RPMI8226 (cell line): Measurements from ENCODE around the gene RBMS1.
A peak's percentile ranks its signal among the peaks of the same experiment; 100 is the strongest.
"Not testable (repeated sequence)": the region's sequence is repeated elsewhere in the genome, so short reads cannot be mapped to it uniquely, and the experiment has no call there.

Source experiments
- DNase-seq: peaks from one replicate; pipeline ENCODE4 v3.0.0-alpha.2; 2015

Gene RBMS1

DNA sequence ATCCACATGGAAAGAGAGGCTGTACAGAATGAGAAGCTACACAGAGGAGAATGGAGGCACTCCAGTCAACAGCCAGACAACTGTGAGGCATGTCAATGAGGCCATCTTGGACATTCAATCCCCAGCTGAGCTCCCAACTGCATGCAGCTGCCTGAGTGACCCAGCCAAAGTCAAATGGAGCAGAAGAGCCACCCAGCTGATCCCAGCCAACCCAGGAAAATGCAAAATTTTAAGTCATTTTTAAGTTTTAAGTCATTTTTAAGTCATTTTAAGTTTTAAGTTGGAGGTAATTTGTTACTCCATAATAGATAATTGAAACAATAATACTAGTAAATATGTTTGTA is 63.6 kb downstream of the RBMS1 start:
- no peak for DNase-seq

DNA sequence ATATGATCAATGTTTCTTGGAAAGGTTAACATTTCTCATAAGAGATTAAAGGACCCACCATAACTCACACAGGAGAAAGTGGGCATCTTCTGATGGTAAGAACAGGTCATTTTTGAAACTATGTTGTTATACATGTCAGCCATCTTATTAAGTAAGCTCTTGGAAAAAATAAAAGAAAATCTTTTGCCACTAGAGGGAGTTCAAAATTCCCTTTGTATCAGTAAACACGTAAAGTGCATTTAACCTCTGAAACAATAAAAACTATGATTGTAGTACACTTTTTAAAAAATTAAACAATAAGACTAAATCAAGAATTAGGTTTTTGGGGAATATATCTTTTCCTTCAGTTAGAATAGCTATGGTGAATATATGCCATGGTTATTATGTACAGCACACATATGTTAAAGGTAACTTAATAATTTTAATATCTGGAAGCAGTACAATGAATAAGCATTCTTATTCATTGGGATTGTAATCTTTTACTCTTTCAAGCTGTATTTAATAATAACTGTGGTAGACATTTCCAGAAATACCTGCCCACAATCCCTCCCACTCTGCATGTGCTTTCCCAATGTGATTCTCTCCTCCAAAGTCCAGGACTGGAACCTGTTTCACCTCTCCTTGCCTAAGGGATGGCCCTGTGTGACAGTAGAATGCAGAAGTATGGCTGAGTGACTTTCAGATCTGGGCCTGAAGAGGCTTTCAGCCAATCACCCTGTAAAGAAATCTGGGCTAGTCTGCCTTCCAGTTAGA is 64.2 kb downstream of the RBMS1 start:
- DNase-seq, result peak; percentile 51

DNA sequence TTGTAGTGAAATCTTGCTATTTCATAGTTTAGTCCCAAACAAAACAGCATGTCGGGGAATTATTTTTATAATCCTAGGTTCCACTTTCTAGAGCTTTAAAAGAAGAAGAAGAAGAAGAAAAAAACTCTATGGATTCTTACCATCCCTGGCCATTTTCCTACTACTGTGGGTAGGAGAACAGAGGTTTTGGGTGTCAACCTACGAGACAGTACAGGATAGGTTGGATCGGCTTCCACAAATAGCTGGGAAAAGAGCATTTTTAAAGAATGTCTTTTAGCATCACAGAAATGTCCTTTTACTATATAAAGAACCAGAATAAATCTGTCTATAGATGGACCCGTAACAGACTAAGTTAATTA is 65.2 kb downstream of the RBMS1 start:
- DNase-seq, result no peak

DNA sequence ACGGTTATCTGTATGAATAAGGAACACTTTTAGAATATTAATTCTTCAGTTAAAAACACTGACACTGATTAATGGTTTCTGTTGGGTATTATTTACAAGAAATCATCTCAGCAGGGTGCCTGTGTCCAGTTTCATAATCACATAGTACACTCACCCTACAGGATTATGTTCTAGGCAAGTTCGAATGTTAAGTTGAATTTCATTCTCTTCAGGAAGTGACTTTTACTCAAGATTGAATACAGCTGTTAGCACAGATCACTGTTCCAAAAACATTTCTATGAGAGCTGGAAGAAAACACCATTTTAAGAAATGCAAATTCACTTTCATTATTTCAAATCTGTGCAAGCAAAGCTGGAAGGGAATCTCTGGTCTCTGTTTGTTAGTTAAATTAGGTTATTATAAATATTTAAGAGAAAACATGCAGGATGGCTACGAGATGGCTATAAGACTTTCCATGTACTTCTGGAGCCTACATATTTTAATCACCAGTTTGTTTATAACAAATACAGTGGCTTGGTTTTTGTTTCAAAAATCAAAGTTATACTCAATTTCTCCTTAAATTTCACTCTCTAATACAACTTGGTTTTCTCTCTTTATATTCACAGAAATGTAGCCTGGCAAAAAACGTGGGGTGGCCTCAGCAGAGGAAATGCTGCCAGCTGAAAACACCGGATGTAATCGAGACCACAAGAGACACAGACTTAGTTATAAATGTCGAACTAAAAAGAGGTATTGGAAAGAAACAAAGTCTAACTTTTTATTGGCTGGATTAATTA is 65.8 kb downstream of the RBMS1 start:
- DNase-seq, result peak; percentile 63

DNA sequence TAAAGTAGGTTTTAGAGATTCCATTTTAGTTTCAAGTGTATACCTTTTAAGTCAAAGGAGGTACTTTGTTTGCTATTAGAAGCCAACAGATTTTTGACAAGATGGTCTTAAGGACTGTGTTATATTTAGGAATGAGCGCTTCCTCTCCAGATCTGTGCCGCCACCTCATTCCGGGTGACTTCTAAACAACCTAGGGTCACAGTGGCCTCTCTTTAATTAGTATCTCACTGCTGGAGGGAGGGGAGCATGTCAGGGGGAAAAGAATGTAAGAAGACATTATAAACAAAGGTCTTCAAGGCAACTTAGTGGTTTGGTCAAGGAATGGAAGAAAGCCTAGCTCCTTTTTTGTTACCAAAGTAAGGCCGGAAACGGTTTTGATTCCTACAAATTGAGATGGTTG is 67.0 kb downstream of the RBMS1 start:
- DNase-seq, result no peak

DNA sequence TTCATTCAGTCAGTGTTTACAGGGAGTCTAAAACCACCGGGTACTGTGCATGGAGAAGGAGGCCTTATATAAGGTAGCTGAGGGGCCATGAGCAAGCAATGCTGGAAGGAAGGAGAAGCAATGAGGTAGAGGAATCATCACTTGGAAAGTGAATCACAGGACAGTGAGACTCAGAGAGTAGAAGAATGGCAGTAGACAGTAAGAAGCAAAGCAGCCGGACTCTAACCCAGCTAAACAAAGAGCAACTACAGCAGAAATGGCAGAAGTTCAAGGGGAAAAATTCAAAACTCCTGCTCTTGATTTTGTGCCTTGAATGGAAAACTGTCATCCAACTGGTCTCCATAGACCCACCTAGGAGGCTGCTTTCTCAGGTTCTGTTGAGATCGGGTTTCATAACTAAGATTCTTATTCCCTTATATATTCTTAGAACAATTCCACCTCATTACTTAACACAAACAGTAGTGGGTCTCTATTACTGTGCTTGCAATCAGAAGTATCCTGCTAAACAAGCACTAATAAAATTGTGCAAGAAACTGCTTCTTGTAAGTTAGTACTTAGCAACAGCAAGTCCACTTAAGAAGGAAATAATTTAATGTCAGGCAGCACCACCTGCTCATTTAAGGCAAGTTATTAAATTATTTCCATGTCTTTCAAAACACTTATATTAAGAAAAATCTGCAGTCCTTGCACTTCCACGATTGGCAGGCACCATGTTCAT is 68.0 kb downstream of the RBMS1 start:
- no peak for DNase-seq

DNA sequence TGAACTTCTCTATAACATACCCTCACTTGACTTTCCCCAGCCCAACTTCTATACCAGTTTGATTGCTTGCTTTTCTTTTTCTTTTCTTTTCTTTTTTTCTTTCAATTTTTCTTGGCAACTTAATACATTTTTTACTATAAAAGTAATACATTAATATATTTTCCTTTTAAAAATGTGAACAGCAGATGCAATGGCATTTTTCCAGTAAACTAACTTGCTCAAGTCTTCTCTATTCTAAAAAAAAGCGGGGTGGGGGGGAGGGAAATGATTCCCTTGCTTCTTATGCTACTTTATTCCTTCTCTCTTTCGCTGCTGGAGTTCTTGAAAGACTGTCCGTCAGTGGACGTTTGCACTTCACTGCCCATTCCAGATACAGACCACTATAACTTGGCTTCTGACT is 70.5 kb downstream of the RBMS1 start:
- DNase-seq, result no peak

DNA sequence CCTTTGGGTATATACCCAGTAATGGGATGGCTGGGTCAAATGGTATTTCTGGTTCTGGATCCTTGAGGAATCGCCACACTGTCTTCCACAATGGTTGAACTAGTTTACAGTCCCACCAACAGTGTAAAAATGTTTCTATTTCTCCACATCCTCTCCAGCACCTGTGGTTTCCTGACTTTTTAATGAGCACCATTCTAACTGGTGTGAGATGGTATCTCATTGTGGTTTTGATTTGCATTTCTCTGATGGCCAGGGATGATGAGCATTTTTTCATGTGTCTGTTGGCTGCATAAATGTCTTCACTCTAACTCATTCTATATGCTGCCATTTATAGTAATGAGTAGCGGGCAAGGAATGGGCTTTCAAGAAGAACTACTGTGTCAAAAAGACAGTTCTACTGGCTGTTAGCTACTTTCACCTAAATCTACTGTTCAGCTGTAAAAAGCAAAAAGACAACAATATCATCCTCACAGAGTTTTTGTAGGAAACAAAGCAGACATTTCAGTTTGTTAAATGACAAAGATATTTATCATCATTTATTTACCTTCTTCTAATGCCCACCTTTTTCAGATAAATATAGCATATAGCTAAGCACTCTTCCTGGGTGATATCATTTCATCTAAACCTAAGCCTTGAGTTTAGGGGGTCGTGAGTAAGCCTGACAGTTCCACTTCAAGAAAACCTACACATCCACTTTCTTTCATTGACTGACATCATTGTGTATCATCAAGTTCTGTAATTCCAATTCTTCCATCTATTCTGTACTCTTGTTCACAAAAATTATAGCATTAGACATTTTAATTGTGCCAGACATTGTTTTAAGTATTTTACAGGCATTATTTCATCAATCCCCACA is 71.7 kb downstream of the RBMS1 start:
- not testable (repeated sequence) for DNase-seq

DNA sequence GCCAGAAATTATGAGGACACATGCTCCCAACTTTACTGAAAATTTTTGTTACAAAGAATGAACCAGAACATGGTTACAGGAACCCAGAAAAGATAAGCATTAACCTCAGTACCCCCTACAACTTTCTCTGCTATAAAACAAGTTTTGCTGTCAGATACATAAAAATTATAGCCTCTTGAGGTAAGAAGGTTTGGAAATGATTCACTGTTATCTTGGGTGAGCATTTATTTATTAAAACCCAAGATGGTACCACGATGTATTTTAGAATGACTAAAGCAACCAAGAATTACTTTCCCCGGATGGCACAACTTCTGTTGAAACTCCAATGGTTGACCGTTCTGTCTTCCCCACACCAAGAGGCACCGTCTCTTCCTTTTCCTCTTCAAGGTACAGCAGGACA is 72.9 kb downstream of the RBMS1 start:
- no peak for DNase-seq

DNA sequence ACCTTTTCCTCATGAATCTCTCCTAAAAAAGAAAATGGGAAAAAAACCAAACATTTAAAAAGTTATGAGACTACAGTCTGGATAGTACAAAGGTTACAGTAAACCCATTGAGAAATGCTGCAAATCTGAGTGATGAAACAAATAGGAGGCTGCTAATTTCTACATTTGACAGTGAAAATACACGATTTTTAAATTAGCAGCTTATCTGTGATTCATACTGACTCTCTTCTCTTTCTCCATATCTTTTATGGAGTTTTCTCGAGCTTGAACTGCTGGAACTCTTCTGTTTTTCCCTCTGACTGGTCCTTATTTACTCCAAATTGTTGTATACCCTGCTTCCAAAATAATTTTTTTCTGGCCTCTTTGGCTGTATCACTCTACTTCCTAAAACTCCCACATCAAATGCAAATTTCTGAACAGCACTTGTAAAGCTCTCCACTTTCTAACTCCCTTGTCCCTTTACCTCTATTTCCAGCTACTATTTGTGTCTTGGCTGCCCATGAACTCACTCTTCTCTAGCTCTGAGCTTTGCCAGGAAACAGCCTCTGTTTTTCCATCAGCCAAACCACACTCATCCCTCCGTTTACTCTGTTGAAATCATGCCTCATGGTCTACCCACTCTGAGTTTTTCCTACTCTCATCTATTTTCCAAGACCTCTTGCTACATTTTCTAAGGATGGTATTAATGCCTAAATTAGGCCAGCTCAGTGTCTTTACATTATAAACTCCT is 73.7 kb downstream of the RBMS1 start:
- no peak for DNase-seq

DNA sequence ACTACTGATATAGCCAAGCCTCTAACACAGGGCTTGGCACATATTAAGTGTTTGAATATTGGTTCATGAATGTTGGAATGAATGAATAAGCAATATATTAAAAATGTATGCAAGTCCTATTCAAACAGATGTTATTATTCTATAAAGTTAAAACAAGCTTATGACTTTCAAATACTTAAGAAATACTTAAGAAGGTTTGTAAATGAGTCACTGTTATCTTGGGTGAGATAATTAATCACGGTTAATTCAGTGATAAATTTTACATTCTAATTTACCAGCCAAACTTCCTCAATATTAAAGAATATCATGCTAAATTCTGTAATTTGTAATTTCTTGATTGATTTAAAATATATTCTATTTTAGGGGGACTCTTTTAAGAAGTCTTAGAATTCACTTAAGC is 74.8 kb downstream of the RBMS1 start:
- DNase-seq, result no peak

DNA sequence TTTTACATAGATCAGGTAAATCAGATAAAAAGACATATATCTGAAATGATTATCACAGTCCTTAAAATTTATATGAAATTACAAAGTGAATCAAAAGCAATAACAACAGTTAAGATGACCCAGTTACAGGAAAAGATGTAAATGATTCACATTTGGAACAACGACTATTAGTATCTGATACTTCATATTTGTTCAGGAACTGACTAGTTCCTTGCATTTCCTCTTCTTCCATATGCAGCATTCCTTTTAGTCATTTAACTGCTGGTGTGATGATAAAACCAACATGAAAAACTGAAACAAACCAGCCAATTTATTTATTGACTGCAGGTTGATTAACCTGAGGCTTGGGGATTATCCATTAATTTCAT is 75.2 kb downstream of the RBMS1 start:
- DNase-seq, result no peak

DNA sequence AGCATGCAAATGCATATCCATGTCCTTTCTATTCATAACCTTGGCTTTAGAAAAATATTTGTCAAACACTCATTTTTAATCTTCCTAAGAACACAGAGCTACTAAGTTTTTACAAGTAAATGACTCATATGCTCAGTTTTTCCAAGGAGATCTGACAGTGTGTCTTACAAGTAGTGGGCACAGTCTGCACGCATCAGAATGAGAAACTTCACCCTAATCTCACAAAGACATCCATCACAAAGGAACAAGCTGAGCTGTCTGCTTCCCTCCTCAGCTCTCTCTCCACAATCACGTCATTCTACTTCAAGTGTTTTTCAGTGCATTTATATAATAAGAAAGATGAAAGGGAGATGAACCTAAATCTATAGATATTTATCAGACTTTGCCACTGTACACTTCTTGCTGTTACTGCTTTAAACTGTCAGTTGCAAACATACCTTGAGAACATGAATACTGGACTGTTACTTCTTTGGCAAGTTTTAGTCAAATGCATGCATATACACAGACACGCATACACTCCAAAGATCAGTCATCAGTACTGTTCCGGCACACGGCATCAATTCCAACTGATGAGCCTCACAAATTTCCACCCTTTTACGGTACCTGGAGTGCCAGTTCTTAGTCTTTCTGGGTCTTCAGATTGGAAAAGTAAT is 75.7 kb downstream of the RBMS1 start:
- no peak for DNase-seq

DNA sequence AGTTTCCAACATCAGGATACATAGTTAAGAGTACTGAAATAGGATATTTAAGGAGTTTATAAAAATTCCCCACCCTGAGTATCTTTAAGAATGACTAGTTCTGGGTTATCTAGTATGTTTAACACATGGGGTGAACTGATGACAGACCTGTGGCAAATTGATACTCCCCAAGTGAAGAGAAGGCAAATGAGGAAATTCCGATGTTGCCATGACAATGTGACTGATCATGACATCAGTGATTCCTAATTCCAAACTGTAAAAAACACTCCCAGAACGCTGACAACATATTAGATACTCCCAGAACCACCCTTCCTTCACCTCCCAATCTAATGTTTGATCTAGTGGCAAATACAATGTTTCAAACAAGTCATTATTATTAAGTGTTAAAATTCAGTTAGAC is 77.6 kb downstream of the RBMS1 start:
- DNase-seq, result no peak

DNA sequence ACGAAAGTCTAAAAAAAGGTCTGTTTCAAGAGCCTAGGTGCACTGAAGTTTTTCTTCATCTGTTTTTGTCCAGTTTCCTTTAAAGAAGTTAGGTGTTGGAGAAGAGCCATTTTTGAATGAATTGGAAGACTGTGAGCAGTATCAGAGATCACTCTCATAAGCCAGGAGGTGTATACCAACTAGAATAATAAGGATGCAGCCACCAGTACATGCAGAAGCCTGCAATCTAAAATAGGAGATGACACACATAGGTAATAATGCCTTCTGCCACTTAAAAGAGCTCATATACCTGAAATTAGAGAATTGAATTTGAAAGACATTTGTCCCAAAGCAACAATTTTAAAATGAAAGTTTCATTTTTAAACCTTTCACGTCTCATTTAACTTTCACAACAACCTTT is 81.7 kb downstream of the RBMS1 start:
- peak; percentile 23 for DNase-seq

DNA sequence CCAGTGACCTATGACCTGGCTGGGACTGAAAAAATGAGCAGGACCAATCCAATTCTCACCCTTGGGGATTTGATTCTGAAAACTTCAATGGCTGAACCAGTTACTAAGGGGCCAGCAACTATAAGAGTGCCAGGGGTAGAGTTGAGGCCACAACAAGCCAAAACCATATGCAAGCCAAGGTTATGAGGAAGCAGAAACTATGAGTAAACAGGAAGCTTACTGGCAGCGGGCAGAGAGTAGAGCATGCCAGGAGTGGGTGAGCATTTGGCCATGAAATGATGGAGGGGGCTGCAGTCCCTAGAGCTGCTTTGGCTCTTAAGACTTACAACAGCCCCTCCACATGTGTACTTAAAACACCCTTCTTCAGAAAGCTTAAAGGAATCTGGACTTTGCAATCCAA is 82.4 kb downstream of the RBMS1 start:
- DNase-seq, result peak; percentile 70

DNA sequence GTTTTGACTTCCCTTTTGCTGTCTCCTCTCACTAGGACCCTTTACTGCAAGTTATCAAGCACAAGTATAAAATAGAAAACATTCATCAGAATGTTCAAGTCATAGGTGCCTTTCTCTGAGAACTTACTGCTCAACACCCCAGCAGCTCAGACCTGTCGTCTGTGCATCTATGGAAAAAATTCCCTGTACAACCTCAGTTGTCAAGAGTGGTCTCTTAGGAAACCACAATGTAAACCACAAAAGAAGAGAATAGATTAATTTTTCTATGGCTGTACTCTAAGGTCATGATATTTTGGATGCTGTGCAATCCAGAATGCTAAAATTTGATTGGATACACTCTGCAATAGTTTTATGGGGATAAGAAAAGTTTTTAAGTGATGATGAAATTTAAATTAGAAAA is 84.1 kb downstream of the RBMS1 start:
- no peak for DNase-seq

DNA sequence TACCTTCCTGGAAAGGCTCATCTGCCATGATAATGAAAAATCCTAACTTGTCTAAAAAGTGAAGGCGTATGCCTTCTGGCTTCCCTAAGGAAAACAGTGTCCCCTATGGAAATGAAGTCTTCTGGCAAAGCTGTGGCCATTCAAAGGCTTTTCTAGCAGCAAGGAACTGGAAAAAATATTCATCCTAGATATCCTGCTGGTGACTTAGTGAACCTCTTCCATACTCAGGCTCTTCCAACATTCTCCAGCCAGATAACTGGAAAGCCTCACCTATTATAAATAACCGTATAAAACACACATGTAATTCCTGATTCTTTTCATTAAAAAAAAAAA is 84.7 kb downstream of the RBMS1 start:
- DNase-seq, result no peak

DNA sequence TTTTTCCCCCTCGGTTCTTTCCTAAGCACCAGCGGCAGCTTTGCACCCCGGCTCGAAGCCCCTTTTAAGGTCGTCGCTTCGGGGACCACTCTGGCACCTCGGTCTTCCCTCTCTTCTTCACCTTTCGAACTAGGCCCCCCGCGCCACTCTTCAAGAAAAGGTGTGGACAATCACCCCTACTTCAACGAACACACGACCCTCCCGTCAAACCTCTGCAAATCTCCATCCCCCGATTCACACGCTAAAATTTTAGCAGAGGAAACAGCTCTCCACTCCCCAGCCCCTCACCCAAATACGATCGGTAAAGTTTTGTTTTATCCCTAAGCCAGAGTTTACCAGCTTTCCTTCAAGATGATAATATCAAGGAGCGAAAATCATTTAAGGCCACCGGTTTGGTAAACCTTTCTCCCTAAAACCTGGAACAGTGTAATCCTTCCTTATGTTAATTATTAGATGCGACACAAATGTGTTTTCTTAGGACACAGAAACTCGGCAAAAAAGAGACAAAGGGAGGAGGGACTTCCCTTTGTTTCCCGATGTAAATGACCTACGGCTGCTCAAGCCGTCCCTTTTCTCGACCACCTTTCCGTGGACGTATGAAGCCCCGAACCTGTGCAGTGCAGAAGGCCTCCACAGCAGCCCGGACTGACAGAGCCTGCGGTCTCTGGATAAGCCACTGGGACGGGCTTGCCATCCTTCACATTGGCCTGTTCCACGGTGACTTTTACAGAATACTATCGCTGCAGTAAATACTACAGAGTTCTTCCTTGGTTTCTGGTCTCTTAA is 85.2 kb downstream of the RBMS1 start:
- DNase-seq, result no peak

DNA sequence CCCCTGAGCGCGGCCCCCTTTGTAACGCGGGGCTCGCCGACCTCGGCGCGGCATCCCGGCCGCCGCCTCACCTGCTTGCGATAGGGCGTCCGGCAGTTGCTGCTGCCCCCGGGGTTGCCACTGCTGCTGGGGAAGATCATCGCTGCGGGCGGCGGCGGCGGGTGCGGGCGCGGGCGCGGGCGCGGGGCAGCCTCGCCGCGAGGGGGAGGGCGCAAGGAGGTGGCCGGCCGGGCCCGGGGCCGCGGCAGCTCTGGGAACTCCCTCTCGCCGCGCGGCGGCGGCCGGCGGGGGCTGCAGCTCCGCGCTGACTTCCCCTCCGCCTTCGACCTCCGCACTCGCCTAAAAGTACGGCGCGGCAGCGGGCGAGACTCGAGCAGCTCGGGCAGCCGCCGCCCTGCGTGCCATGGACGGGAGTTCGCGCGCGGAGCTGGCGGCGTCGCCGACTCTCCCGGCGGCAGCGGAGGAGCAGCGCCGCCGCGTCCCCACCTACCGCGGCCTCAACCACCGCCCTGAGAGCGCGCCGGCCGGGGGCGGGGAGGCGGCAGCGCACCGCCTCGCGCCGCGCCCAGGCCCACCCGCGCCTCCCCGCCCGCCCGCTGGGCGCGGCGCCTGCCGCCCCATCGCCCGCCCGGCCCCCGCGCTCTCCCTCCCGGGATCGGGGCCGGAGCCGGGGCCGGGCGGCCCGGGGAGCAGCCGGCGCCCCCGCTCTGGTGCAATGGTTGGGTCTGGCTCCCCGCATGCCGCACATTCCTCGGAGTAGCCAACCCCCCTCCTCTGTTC is 86.0 kb downstream of the RBMS1 start:
- DNase-seq, result peak; percentile 70
